Mesendoderm (in vitro differentiated cells): ENCODE measurements around the gene TEAD1.

Experiments used
- DNase-seq: peaks from one replicate; pipeline ENCODE4 v3.0.0; 2013
- H2AK5ac ChIP-seq: 2 replicates; pipeline ENCODE4 v1.6.1; 2013; ENCODE audit warnings: low read length, inconsistent platforms
- H2BK120ac ChIP-seq: 2 replicates; pipeline ENCODE4 v1.6.1; 2013; ENCODE audit warnings: low read depth, mild to moderate bottlenecking, low read length, moderate library complexity, mixed read lengths
- H2BK15ac ChIP-seq: replicated peaks from 2 replicates; pipeline ENCODE4 v1.6.1; 2013; ENCODE audit warnings: low read depth, mild to moderate bottlenecking, moderate library complexity
- H2BK5ac ChIP-seq: 2 replicates; pipeline ENCODE4 v1.6.1; 2013; ENCODE audit warnings: low read length, inconsistent platforms
- H3K18ac ChIP-seq: 2 replicates; pipeline ENCODE4 v1.6.1; 2013; ENCODE audit warnings: mild to moderate bottlenecking, low read length, mixed read lengths
- H3K23ac ChIP-seq: one replicate; pipeline ENCODE4 v1.6.1; 2013; ENCODE audit warnings: low read length
- H3K27ac ChIP-seq: 2 replicates; pipeline ENCODE4 v1.5.1; 2013; ENCODE audit warnings: low read depth, mild to moderate bottlenecking, inconsistent platforms, low read length, moderate library complexity
- H3K27me3 ChIP-seq: 2 replicates; pipeline ENCODE4 v1.6.1; 2013; ENCODE audit warnings: low read length, control low read depth, mild to moderate bottlenecking, inconsistent platforms; ENCODE audit not compliant: insufficient read depth, poor library complexity
- H3K36me3 ChIP-seq: 2 replicates; pipeline ENCODE4 v1.6.1; 2013; ENCODE audit warnings: low read length, inconsistent platforms; ENCODE audit not compliant: control insufficient read depth, insufficient read depth
- H3K4ac ChIP-seq: one replicate; pipeline ENCODE4 v1.6.1; 2013; ENCODE audit warnings: low read depth, mild to moderate bottlenecking, low read length, moderate library complexity
- H3K4me1 ChIP-seq: 2 replicates; pipeline ENCODE4 v1.6.1; 2013; ENCODE audit warnings: low read depth, low read length, inconsistent platforms; ENCODE audit not compliant: control insufficient read depth
- H3K4me2 ChIP-seq: 2 replicates; pipeline ENCODE4 v1.6.1; 2013; ENCODE audit warnings: low read length
- H3K4me3 ChIP-seq: 2 replicates; pipeline ENCODE4 v1.5.1; 2013; ENCODE audit warnings: mild to moderate bottlenecking, low read length
- H3K56ac ChIP-seq: one replicate; pipeline ENCODE4 v1.6.1; 2013; ENCODE audit warnings: low read length
- H3K79me1 ChIP-seq: 2 replicates; pipeline ENCODE4 v1.6.1; 2013; ENCODE audit warnings: low read length, inconsistent platforms
- H3K79me2 ChIP-seq: 2 replicates; pipeline ENCODE4 v1.6.1; 2013; ENCODE audit warnings: mild to moderate bottlenecking, low read length; ENCODE audit not compliant: control insufficient read depth, insufficient read depth
- H3K9ac ChIP-seq: 2 replicates; pipeline ENCODE4 v1.6.1; 2013; ENCODE audit warnings: low read length, inconsistent platforms
- H4K5ac ChIP-seq: one replicate; pipeline ENCODE4 v1.6.1; 2013; ENCODE audit warnings: low read length
- H4K8ac ChIP-seq: one replicate; pipeline ENCODE4 v1.6.1; 2013; ENCODE audit warnings: low read depth, mild to moderate bottlenecking, control low read depth, low read length, moderate library complexity
- WGBS: extraction: QIAGEN DNeasy Blood & Tissue Kit; methylation state at CpG from one replicate; pipeline ENCODE4 v1.1.7; 2013; ENCODE audit warnings: low lambda C conversion rate, missing lambda C conversion rate; ENCODE audit not compliant: insufficient coverage; ENCODE audit errors: extremely low coverage; 5-methylcytosine and 5-hydroxymethylcytosine counted together

TEAD1 gene

GRCh38 chr11:12629601-12630313 lies 44.5 kb upstream of the TEAD1 start:
- Histone ChIP-seq H3K9ac (no peak overlapping the region), H3K27ac (no peak overlapping the region), H3K79me2 (no peaks in the 10 kb centered on the region), H2BK15ac (no peak overlapping the region), H3K23ac (no peak overlapping the region), H2BK5ac (no peak overlapping the region), H3K4ac (no peak overlapping the region), H3K4me3 (no peak overlapping the region), H2BK120ac (no peak overlapping the region), H3K4me1 (no peaks in the 10 kb centered on the region), H4K8ac (no peak overlapping the region), H4K5ac (no peak overlapping the region), H3K18ac (no peak overlapping the region), H3K79me1 (no peaks in the 10 kb centered on the region), H3K56ac (no peak overlapping the region), H3K4me2 (no peak overlapping the region), H3K36me3 (no peaks in the 10 kb centered on the region), H3K27me3 (no peaks in the 10 kb centered on the region), H2AK5ac (no peak overlapping the region)
- WGBS: no CpG with 5 or more reads among the region's 6 CpGs
- no peak for DNase-seq

- Histone ChIP-seq H2BK15ac (no peak overlapping the region), H2BK5ac (no peak overlapping the region), H3K79me1 (no peaks in the 10 kb centered on the region), H3K27me3 (no peaks in the 10 kb centered on the region), H3K27ac (no peak overlapping the region), H2AK5ac (no peak overlapping the region), H4K8ac (no peak overlapping the region), H3K4ac (no peak overlapping the region), H3K4me3 (no peak overlapping the region), H4K5ac (no peak overlapping the region), H3K9ac (no peak overlapping the region), H3K79me2 (no peaks in the 10 kb centered on the region), H3K4me2 (no peak overlapping the region), H3K4me1 (no peaks in the 10 kb centered on the region), H3K18ac (no peak overlapping the region), H3K23ac (no peak overlapping the region), H3K56ac (no peak overlapping the region), H2BK120ac (no peak overlapping the region), H3K36me3 (no peaks in the 10 kb centered on the region)
- WGBS: no CpG with 5 or more reads among the region's 4 CpGs
- no peak for DNase-seq
Observed at GRCh38 chr11:12631651-12632050, 42.6 kb upstream of the TEAD1 start.

GRCh38 chr11:12634329-12634728 lies 39.9 kb upstream of the TEAD1 start:
- Histone ChIP-seq H2AK5ac (no peak overlapping the region), H3K4me2 (no peak overlapping the region), H3K23ac (no peak overlapping the region), H3K27ac (no peak overlapping the region), H2BK5ac (no peak overlapping the region), H3K79me1 (no peaks in the 10 kb centered on the region), H3K36me3 (no peaks in the 10 kb centered on the region), H3K4me3 (no peak overlapping the region), H3K56ac (no peak overlapping the region), H3K4me1 (no peaks in the 10 kb centered on the region), H3K79me2 (no peaks in the 10 kb centered on the region), H3K4ac (no peak overlapping the region), H4K5ac (no peak overlapping the region), H2BK15ac (no peak overlapping the region), H3K18ac (no peak overlapping the region), H4K8ac (no peak overlapping the region), H3K27me3 (no peaks in the 10 kb centered on the region), H3K9ac (no peak overlapping the region), H2BK120ac (no peak overlapping the region)
- no CpG with 5 or more reads among the region's 1 CpG for WGBS
- no peak for DNase-seq

- Histone ChIP-seq H3K27ac (no peak overlapping the region), H2BK5ac (no peak overlapping the region), H2BK15ac (no peak overlapping the region), H3K4me2 (no peak overlapping the region), H2BK120ac (no peak overlapping the region), H4K8ac (no peak overlapping the region), H3K4me1 (no peaks in the 10 kb centered on the region), H3K79me2 (no peaks in the 10 kb centered on the region), H3K4me3 (no peak overlapping the region), H3K56ac (no peak overlapping the region), H3K18ac (no peak overlapping the region), H4K5ac (no peak overlapping the region), H3K4ac (no peak overlapping the region), H3K36me3 (no peaks in the 10 kb centered on the region), H3K9ac (no peak overlapping the region), H3K79me1 (no peaks in the 10 kb centered on the region), H2AK5ac (no peak overlapping the region), H3K27me3 (no peaks in the 10 kb centered on the region), H3K23ac (no peak overlapping the region)
- WGBS: no CpG with 5 or more reads among the region's 5 CpGs
- DNase-seq: no peak
Observed at GRCh38 chr11:12636871-12637410, 37.3 kb upstream of the TEAD1 start.

GRCh38 chr11:12639388-12639787 lies 34.8 kb upstream of the TEAD1 start:
- Histone ChIP-seq H3K4ac (no peak overlapping the region), H2BK120ac (no peak overlapping the region), H3K36me3 (no peaks in the 10 kb centered on the region), H3K56ac (no peak overlapping the region), H3K27ac (no peak overlapping the region), H2BK5ac (no peak overlapping the region), H3K4me3 (no peak overlapping the region), H2BK15ac (no peak overlapping the region), H4K5ac (no peak overlapping the region), H3K79me1 (no peaks in the 10 kb centered on the region), H3K27me3 (no peaks in the 10 kb centered on the region), H2AK5ac (no peak overlapping the region), H3K79me2 (no peaks in the 10 kb centered on the region), H4K8ac (no peak overlapping the region), H3K18ac (no peak overlapping the region), H3K23ac (no peak overlapping the region), H3K4me2 (no peak overlapping the region), H3K4me1 (no peaks in the 10 kb centered on the region), H3K9ac (no peak overlapping the region)
- no peak for DNase-seq

- no peak overlapping the region for H2BK120ac ChIP-seq
- no peaks in the 10 kb centered on the region for H3K27me3 ChIP-seq
- no peak overlapping the region for H3K18ac ChIP-seq
- no peak overlapping the region for H2AK5ac ChIP-seq
- WGBS: no CpG with 5 or more reads among the region's 1 CpG
- H3K4me1 ChIP-seq: no peaks in the 10 kb centered on the region
- no peak overlapping the region for H2BK15ac ChIP-seq
- H3K4ac ChIP-seq: no peak overlapping the region
- no peak overlapping the region for H4K8ac ChIP-seq
- no peak overlapping the region for H4K5ac ChIP-seq
- H3K36me3 ChIP-seq: no peaks in the 10 kb centered on the region
- H3K4me3 ChIP-seq: no peak overlapping the region
- H3K4me2 ChIP-seq: no peak overlapping the region
- H3K23ac ChIP-seq: no peak overlapping the region
- no peaks in the 10 kb centered on the region for H3K79me2 ChIP-seq
- no peak overlapping the region for H3K56ac ChIP-seq
- H3K79me1 ChIP-seq: no peaks in the 10 kb centered on the region
- no peak overlapping the region for H2BK5ac ChIP-seq
- DNase-seq: no peak
- no peak overlapping the region for H3K9ac ChIP-seq
- no peak overlapping the region for H3K27ac ChIP-seq
Observed at GRCh38 chr11:12640355-12640754, 33.9 kb upstream of the TEAD1 start.
